Panc1 (cell line): ENCODE data around the gene VEZT. TPM values are rescaled to one million over a fixed set of nuclear protein-coding genes. Genes with fewer than 3 reads are reported as not detected.

Source experiments
- ATAC-seq: fragments of 200-7000 bp; cut with Tn5 transposase; 2 replicates; pipeline ENCODE4 v1.9.1; 2020; ENCODE audit warnings: mild to moderate bottlenecking, moderate library complexity
- BruUV-seq: library from RNA; stranded (reverse); fragments of 400-500 nt; replicated peaks from 2 replicates; lab custom pipeline; 2021; lab: Mats Ljungman, UMichigan
- CTCF ChIA-PET: fragments of 300-600 bp; sonication (Branson Sonifier 250); formaldehyde crosslinking; loops from one replicate; lab custom pipeline; 2022; ENCODE audit warnings: antibody characterized with exemption; lab: Charles Lee
- POLR2A ChIA-PET: fragments of 300-600 bp; sonication (Branson Sonifier 250); formaldehyde crosslinking; loops from one replicate; lab custom pipeline; 2022; ENCODE audit warnings: antibody characterized with exemption; lab: Charles Lee
- DNase-seq: peaks from one replicate; pipeline ENCODE4 v3.0.0-alpha.2; 2010; ENCODE audit warnings: low read depth, low spot score
- H3K27ac ChIP-seq: 2 replicates; pipeline ENCODE4 v1.5.1; 2011; ENCODE audit warnings: mild to moderate bottlenecking, low read length, inconsistent platforms
- H3K27me3 ChIP-seq: fragments of 200-500 bp; sonication (Bioruptor generic); 2 replicates; pipeline ENCODE4 v1.6.0; 2014; ENCODE audit warnings: low read length, inconsistent platforms; ENCODE audit not compliant: control insufficient read depth, insufficient read depth
- H3K36me3 ChIP-seq: fragments of 200-500 bp; sonication (Bioruptor generic); 2 replicates; pipeline ENCODE4 v1.5.1; 2014; ENCODE audit warnings: inconsistent platforms, mild to moderate bottlenecking, low read length, moderate library complexity; ENCODE audit not compliant: control insufficient read depth, insufficient read depth
- H3K4me1 ChIP-seq: 2 replicates; pipeline ENCODE4 v1.5.1; 2011; ENCODE audit warnings: inconsistent platforms, mild to moderate bottlenecking, low read length, moderate library complexity; ENCODE audit not compliant: control insufficient read depth, insufficient read depth
- H3K4me3 ChIP-seq, 2 experiments: 2 replicates each; pipeline ENCODE4 v1.5.1; 2011 to 2012; ENCODE audit warnings: low read depth in 2 of 2, low read length in 2 of 2, mild to moderate bottlenecking in 2 of 2, inconsistent platforms in 1 of 2, moderate library complexity in 1 of 2
- H3K9me3 ChIP-seq: fragments of 200-500 bp; sonication (Bioruptor generic); 2 replicates; pipeline ENCODE4 v1.5.1; 2014; ENCODE audit warnings: low read depth, mild to moderate bottlenecking, inconsistent platforms, low read length, moderate library complexity; ENCODE audit not compliant: control insufficient read depth, insufficient read depth
- POLR2AphosphoS5 ChIP-seq: IDR thresholded peaks from 2 replicates; pipeline ENCODE4 v1.6.1; 2012; ENCODE audit warnings: mild to moderate bottlenecking, low read depth, low read length, moderate library complexity
- REST ChIP-seq, 2 experiments: IDR thresholded peaks; 2 replicates each; pipeline ENCODE4 v1.6.1; 2011 to 2012; ENCODE audit warnings: low read depth in 2 of 2, control low read depth in 1 of 2, low read length in 1 of 2, mild to moderate bottlenecking in 1 of 2, moderate library complexity in 1 of 2; ENCODE audit not compliant: insufficient read depth in 1 of 2
- SIN3A ChIP-seq: IDR thresholded peaks from 2 replicates; pipeline ENCODE4 v1.6.1; 2012; ENCODE audit warnings: low read depth, mild to moderate bottlenecking, low read length, moderate library complexity, borderline replicate concordance; ENCODE audit not compliant: insufficient read depth
- TCF7L2 ChIP-seq: IDR thresholded peaks from 2 replicates; pipeline ENCODE4 v1.6.1; 2011; ENCODE audit warnings: mild to moderate bottlenecking, low read depth, low read length, inconsistent platforms
- in situ Hi-C: cut with HindIII; loops from 2 replicates; pipeline ENCODE4 v1.10.0; 2016; ENCODE audit warnings: low sequenced_read_pairs, low pct_unique_long_range_greater_than_20kb
- intact Hi-C: fragments of 100-400 bp; cut with micrococcal nuclease; formaldehyde crosslinking; loops from one replicate; pipeline ENCODE4 v1.10.0; 2022; ENCODE audit not compliant: unreplicated experiment
- total RNA-seq: library from RNA; stranded (reverse); gene quantifications from one replicate; pipeline ENCODE4 v1.2.1, GENCODE V29; 2021; ENCODE audit not compliant: unreplicated experiment
- TF ChIP-seq, protein P1 (sequence below): fragments of 450-650 bp; IDR thresholded peaks from 2 replicates; pipeline ENCODE4 v1.5.1; 2017; ENCODE audit warnings: mild to moderate bottlenecking

Gene VEZT
- total RNA-seq, 1 experiment from 2014 or later = 70.6 TPM

DNA sequence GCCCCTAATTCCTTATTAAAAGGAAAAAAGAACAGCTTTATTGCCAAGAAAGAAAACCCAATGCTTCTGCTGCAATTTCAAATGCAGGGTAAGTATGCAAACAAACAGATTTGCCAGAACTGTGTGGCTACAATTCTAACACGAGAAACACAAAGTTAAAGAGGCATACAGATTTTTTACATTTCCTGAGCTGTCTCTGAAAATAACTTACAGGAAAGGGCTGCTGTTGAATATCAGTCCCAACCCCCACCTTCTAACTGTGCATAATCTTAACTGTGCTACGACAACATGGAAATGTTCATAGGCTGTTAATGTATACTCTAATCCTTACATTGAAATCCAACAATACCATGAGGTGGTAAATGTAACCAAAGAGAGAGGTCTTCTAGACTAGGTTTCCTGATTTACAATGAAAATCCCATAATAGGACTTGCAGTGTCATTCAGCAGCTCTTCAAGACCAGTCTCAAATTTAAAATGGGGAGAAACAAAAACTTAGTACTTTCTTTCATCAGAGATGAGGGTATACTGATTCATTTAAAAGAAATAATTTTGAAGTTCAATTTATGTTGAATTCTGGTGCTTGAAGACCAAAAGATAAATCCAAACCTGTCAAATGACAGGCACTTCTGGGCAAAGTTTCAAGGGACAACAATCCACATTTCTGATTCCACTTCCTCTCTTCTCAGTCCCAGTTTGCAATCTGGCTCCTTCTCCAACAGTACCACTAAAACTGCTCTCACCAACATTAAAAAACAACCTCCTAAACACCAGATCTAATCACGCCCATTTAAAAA is 14.7 kb upstream of the VEZT start:
- Histone ChIP-seq H3K4me1 (peaks cover 77% of the 10 kb centered on the region), H3K27ac (peak overlapping the region; percentile 98), H3K4me3 (peak overlapping the region in 1 of 2 experiments; percentile 12; a peak in 1 of 4 replicates), H3K27me3 (no peaks in the 10 kb centered on the region), H3K36me3 (no peaks in the 10 kb centered on the region), H3K9me3 (no peaks in the 10 kb centered on the region)
- no TSS peak for BruUV-seq
- ATAC-seq (no peak), DNase-seq (no peak)
- ChIA-PET POLR2A (no interaction called here), CTCF (no interaction called here)
- no peak for TF ChIP-seq SIN3A
- no peak for TF ChIP-seq TCF7L2
- TF ChIP-seq POLR2AphosphoS5 = no peak
- TF ChIP-seq, protein P1, sequence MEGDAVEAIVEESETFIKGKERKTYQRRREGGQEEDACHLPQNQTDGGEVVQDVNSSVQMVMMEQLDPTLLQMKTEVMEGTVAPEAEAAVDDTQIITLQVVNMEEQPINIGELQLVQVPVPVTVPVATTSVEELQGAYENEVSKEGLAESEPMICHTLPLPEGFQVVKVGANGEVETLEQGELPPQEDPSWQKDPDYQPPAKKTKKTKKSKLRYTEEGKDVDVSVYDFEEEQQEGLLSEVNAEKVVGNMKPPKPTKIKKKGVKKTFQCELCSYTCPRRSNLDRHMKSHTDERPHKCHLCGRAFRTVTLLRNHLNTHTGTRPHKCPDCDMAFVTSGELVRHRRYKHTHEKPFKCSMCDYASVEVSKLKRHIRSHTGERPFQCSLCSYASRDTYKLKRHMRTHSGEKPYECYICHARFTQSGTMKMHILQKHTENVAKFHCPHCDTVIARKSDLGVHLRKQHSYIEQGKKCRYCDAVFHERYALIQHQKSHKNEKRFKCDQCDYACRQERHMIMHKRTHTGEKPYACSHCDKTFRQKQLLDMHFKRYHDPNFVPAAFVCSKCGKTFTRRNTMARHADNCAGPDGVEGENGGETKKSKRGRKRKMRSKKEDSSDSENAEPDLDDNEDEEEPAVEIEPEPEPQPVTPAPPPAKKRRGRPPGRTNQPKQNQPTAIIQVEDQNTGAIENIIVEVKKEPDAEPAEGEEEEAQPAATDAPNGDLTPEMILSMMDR = no peak
- no peak for TF ChIP-seq REST (IDR thresholded peaks at IDR 0.05; ENCODE audit: insufficient read depth in 1 of 2, low read depth in 2 of 2, low read length in 1 of 2)
- intact Hi-C loops (no loop called here), in situ Hi-C loops (no loop called here)

DNA sequence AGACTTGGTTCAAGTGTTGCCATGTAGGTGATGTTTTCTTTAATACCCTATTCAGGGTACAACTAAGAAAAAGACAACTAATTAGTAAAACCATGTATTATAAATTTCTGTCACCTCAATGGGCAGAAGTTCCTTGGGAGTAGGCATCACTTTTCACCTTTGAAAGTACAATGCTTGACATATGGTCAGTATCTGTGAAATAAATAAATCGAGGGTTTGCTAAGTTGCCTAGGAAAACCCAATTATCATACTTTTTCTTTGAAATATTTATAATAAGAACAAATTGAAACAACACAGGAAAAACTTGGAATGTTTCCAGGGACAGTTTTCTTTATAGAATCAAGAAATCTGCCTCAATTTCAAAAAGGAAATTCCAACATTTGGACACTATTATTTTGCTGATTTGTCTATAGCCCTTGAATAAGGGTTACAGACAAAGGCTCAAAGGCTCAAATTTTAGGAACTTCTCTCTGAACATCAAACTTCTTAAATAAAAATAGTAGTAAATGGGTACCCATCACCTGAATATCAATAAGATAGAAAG is 14.0 kb upstream of the VEZT start:
- no peak for ATAC-seq
- BruUV-seq = no TSS peak
- H3K4me3 ChIP-seq = peak overlapping the region; percentile 2 to 17; a peak in 2 of 4 replicates

More for the DNA sequence above, 14.0 kb upstream of the VEZT start:
- no peaks in the 10 kb centered on the region for H3K36me3 ChIP-seq
- H3K4me1 ChIP-seq = peaks cover 74% of the 10 kb centered on the region
- TF ChIP-seq TCF7L2 (no peak), SIN3A (no peak), REST (IDR thresholded peaks at IDR 0.05; ENCODE audit: insufficient read depth in 1 of 2, low read depth in 2 of 2, low read length in 1 of 2) (no peak), POLR2AphosphoS5 (no peak)
- TF ChIP-seq, protein P1 = no peak
- in situ Hi-C loops = no loop called here
- ChIA-PET POLR2A (no interaction called here), CTCF (no interaction called here)
- no peaks in the 10 kb centered on the region for H3K9me3 ChIP-seq
- H3K27ac ChIP-seq = peak overlapping the region; percentile 98
- no peak for DNase-seq
- H3K27me3 ChIP-seq = no peaks in the 10 kb centered on the region
- intact Hi-C loops = no loop called here
